GM19035 (cell line): ENCODE measurements around the gene RPL36A.

Source experiments
- ATAC-seq: cut with Tn5 transposase; IDR thresholded peaks from one replicate; pipeline ENCODE4 v1.9.1; 2021; ENCODE audit not compliant: unreplicated experiment

Gene RPL36A

DNA sequence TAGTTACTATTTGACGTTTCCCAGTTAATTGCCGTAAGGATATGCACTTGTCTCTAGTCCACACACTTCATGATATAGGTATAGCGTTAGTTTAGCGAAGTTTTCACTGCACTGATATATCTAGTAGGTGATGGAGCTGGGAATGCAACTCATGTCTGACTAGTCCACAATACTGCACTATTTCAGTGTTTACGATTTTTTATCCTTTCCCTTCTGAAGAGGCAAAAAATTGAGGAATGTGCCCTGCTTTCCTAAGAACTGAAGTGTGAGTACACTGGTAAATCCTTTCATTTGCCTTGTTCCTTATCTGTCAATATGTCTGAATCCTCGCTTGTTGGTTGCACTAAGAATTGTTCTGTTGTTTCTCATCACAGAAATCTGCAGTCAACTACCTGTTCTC, 1.0 kb downstream of the RPL36A start:
- no peak for ATAC-seq

DNA sequence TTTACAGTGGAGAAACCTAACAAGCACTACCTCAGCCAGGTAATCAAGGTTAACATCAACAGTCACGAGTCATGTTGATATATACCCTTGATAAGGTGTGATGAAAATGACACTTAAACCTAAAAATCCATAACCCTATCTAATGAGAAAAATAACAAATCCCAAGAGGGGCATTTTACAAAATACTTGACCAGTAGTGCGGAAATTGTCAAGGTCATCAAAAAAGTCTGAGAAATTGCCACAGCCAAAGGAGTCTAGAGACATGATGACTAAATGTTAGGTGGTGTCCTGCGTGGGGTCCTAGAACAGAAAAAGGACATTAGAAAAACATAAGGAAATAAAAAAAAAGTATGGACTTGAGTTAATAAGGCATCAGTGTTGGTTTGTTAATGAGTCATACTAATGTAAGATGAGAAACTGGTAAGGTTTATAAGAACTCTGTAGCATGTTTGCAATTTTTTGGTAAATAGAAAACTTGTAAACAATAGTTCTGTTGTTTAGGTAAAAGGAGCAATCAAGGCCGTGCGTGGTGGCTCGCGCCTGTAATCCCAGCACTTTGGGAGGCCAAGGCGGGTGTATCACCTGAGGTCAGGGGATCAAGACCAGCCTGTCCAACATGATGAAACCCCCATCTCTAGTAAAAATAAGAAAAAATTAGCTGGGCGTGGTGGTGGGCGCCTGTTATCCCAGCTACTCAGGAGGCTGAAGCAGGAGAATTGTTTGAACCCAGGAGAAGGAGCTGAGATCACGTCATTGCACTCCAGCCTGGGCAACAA, 2.9 kb downstream of the RPL36A start:
- ATAC-seq = no peak

DNA sequence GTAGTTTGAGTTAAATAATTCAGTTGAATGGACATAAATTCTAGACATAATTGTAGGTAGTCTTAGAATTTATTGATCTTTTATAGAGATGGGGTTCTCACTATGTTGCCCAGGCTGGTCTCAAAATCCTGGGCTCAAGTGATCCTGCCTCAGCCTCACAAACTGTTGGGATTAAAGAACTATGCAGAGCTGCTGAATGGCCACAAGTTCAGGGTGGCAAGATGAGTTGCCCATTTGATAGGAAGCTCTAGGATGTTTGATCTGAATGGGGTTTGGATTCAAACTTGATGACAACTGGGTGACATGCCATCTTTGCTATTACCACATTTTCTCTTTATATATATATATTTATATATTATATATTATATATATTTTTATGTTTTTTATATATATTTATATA, 3.6 kb downstream of the RPL36A start:
- no peak for ATAC-seq

DNA sequence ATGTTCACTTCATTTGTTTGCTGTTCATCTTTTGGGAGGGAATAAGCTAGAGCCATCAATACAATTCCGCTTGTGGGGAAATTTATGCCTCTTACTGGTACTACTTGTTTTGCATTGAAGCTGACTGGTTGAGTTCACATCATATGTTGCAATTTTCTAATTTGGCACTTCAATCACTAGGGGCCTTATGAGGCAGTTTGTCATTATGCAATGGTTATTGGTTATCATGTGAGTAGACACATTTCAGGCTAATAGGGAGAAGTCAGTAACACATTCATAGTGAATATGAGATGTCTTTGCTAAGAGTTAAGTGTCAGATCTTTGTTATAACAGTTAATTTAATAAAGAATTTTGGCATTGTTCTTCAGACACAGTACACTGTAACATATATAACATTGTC, 5.0 kb downstream of the RPL36A start:
- no peak for ATAC-seq

DNA sequence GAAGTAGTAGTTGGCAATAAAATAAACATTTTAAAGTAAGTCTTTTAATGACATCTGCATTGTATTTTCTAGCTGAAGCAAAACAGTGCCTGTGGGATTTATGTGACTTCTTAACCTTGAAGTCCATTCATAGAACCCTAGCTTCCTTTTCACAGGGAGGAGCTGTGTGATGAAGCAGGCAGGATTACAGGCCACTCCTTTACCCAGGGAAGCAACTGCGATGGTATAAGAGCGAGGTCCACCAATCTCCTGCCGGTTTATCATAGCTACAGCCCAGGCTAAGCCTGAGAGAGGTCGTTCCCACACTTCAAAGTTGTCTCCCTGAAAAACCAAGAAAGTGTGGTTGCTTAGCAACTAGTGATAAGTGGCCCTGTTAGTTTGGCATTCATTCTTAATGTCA, 7.0 kb downstream of the RPL36A start:
- ATAC-seq = no peak

DNA sequence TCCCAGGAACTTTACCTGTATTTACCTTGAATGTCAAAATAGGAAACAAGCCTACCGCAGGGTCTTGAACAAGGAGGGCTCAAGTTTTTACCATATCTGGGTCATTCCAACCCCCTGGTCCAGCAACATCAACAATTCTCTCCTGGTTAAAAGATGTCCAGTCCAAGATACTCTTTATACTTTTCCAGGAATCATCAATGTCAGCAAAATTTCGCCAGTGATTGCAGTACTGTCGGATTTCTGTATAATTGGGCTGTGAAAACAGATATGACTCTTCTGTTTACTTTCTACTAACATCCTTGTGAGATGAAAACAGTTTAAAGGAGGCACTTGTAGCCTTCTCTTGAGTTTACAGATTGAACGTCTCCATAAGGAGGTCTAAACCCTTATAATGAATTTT, 7.9 kb downstream of the RPL36A start:
- no peak for ATAC-seq

DNA sequence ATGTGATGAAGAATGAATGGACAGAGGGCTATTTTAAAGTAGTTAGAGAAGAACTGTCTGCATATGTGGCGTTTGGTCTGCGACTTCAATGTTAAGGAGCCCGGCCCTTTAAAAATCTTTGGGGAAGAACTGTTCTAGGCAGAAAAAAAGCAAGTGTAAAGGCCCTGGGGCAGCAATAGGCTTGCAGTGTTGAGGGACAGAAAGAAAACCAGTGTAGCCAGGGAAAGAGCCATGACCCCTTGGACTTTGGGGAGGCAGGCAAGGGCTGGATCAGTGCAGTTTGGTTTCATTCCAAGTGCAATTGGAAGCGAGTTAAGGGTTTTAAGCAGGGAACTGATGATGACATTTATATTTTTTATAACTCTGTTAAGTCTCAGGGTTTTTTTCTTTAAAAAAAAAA, 9.0 kb downstream of the RPL36A start:
- ATAC-seq = no peak

DNA sequence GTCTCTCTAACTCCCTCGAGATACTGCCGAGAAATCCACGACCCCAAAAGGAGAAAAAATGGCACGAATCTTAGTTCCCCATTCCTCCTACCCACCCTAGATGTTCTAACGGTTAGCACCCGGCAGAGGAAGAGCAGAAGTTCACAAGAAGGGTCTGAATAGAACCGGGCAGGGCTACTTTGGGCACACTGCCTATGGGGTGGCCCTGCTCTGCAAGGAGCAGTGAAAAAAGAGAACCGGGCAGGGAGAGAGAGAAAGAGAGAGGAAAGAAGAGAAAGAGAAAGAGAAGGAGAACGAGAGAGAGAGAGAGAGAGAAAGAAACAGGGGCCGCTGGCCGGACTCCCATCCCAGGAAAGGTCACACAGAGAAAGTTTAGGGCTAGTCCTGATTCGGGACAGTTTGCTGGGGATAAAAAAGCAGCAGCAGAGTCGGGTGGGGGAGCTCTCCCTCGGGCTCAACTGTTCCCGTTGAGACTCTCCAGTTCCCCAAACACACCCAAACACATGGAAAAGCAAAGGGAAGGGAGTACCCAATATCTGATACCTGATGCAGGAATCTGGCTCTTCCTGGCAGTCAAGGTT, 16.4 kb downstream of the RPL36A start:
- ATAC-seq = no peak

DNA sequence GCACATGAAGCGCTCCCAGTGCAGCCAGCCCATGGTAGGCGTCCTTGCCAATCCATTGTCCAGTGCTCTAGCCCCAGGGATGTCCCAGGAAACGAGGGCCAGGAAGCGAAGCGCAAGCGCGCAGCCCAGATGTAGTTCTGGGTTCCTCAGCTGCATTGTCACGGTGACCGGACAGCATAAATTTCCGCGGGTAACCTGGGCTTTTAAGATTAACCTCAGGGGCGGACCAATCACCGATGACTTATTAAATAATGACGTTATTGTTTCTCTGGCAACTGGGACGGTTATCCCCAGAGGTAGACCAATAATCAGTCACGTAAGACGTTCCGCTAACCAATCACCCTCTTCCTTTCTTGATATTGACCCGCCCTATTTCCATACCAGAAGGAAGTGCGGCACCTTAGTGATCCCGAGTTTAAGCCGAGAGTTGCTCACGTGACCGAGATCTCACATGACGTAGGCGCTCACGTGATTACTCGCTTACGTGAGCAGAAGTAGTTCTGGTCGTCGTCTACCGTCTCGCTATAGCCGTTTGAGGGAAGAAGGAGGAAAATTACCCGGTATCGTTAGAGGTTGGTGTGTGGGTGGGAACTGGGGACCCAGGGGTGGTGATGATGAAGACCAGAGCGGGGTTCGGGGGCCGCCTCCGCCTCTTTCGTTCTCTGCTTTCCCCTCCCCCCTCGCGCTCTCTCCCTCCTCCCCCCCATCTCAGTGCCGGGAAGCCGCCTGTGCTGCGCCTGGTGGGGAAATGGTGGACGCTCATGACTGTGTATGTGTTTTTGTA, 17.1 kb downstream of the RPL36A start, which contains the start of the genes GLA and HNRNPH2:
Gene GLA, minus strand, starts transcription at position 178 of the 784 bp plus-strand sequence. Its CDS starts 22 bp downstream, at position 156.
Gene HNRNPH2, plus strand, starts transcription at position 475 of the 784 bp plus-strand sequence. CDS start 3,767 bp downstream, outside the sequence.
- peak; percentile 88 for ATAC-seq

DNA sequence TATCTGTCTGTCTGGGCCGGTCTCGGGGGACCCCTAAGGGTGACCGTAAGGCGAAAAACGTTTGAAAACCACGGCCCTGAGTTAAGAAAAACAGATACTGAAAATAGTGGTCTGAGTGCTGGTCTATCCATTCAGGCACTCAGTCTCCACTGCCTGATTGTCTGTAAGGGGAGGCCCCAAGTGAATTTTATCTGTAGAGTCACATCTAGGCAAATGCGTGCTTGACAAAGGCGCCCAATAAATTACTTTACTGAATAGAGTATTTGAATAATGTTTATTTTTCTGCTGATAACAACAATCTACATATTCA, 17.7 kb downstream of the RPL36A start:
- ATAC-seq = no peak

DNA sequence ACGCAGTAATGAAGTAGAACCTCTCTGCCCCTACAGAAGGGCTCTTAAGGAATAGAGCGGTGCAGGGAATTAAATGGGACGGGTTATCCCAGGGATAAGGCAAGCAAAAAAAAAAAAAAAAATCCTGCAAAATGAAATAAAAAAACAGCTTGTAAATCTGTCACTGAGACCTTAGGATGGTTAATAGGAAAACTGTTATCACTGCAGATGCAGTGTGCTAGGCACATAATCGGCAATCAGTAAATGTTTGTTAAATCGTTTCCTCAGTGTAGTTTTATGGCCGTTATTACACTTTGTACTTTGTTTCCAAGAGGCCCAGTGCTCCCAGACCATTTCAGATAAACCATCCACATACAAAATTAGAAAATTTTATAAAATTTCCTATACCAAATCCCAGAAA, 18.2 kb downstream of the RPL36A start:
- no peak for ATAC-seq

DNA sequence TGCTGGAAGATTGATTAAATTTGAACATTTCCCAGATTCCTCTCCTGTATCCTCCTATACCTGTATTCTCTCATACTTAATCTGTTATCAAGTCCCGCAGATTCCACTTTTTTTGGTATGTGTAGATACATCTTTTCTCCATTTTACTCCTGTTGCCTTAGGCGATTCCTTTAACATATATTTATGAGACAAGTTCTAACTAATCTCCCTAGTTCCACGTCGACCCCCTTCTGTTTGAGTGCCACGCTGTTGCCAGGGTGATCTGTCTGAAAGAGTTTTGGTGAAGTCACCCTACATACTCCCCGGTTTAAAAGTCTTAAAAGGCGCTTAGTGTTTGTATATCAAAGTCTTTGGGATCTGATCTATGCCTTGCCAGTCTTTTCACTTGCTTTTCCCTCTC, 19.6 kb downstream of the RPL36A start:
- no peak for ATAC-seq

DNA sequence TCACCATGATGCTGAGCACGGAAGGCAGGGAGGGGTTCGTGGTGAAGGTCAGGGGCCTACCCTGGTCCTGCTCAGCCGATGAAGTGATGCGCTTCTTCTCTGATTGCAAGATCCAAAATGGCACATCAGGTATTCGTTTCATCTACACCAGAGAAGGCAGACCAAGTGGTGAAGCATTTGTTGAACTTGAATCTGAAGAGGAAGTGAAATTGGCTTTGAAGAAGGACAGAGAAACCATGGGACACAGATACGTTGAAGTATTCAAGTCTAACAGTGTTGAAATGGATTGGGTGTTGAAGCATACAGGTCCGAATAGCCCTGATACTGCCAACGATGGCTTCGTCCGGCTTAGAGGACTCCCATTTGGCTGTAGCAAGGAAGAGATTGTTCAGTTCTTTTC, 21.2 kb downstream of the RPL36A start:
- no peak for ATAC-seq

DNA sequence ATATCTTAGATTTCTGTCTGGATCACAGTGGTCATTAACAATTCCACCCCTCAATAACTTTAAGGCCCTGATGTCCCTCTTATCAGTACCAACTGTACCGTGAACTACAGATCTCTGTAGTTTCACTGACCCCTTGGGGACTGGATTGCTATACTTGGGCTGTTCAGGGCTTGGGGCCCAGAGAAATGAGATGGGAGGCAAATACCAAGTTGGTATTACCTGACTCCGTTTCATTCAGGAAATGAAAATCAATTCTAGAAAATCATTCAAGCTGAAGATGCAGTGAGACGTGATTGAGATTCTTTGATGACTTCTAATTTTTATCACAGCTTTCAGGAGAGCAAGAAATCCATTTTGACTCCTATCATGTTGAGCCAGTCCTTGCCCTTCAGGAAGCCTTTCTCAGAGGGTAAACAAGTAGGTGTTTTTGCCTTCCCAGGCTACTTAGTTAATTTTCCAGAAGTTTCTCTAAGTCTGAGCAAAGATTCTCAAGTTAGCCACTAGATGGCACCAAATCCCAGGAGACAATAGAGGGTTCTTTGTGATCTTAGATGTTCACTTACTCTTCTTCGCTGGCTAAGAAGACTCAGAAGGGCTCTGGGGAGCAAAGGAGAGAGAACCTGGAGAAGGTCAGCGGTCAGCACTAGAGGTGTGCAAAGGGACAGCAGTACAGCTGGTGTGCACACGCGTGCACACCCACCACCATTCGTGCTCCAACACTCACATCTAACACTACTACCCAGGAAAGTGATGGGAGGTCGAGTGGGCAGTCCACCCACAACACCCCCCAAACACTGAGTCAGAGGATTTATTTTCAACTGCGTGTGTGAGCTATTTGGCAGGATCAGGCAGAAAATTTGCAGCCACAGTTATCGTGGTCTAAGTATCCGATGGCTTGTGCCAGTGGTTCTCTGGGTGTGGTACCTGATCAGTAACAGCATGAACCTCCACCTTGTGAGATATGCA, 24.7 kb downstream of the RPL36A start:
- peak; percentile 62 for ATAC-seq

DNA sequence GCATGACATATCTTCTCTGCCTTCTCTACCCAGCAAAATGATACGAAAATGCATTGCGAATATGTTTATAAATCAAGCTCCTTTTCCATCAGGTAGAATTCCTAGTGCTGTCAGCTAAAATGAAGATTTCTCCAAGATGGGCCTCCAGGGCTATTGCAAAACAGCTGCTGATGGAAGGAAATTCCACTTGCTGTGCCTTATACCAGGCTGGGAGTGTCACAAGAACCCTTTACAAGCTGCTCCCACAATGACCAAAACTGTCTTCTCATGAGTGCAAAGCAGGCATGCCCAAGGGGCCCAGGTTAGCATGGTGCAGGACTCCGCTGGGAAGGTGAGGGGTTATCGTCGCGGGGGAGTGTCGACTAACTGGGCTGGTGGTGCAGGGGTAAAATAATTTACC, 25.9 kb downstream of the RPL36A start:
- no peak for ATAC-seq

DNA sequence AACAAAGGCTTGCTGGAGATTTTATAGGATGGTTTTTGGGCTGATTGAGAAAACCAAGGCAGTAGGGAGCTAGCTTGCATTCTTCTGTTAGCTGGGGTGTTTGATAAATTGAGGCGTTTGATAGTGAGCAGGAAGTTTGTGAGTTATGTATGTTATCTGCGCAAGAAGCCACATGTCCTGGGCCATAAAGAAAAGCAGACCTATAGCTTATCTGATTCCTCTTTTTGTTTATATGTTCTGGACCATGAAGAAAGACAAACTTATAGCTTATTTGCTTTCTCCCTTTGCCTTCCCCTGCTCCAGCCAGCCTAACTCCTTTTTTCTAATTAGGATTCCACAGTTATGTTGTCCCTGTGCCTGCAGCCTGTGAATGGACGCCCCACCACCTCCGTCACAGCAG, 26.4 kb downstream of the RPL36A start:
- no peak for ATAC-seq

DNA sequence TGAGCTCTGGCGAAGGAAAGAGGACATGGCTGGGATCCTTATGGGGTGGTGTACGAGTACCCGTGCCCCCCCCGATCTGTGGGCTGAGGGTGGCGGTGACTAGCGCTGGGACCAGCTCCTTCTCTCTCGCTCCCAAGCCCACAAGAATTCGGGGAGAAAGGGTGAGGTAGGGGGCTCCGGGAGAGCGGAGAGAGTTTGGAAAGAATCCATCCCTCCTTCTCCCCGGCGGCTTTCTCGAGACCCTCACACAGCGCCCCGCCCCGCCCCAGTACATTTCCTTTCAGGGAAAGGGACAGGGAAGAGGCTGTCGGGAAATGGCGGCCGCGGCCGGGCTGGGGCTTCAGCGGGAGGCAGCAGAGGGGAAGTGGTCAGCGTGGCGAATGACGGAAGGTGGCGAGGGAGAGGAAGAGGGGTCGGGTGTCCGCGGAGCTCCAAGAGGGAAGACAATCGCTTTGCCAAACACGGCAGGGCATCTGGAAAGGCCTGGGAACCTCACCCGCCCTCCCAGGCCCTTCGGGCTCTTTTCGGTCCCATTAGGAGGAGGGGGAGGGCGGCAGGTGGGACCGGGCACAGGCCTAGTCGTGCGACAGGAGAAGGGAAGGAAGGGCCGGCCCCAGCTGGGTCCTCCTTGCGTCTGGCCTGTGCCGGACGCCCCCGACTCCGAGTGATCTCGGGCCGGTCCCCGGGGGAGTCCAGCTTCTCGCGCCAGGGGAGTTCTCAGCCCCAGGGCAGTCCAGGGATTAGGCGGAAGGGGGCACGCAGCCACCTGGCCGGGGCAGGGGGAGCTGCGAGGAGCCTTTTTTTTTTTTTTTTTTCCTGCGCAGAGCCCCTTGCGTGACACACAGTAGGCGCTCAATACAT, 27.4 kb downstream of the RPL36A start:
- ATAC-seq = peak; percentile 43

DNA sequence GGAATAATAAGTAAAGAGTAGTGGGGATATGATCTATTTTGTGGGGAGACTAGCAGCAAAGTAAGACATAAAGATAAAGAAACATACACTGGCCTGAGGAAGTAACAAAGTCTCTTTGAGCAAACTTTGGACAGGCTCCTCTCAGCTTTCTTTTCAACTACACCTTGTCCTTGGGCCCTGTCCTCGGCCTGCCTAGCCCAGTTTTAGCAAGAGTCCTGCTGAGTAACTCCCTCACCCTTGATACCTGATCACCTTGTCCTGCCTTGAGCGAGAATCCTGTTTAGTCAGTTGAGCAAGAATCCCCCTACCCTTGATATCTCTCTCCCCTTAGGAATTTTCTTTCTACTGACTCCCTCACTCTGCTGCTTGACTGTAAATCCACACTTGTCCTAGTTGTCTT, 28.7 kb downstream of the RPL36A start:
- ATAC-seq = no peak

DNA sequence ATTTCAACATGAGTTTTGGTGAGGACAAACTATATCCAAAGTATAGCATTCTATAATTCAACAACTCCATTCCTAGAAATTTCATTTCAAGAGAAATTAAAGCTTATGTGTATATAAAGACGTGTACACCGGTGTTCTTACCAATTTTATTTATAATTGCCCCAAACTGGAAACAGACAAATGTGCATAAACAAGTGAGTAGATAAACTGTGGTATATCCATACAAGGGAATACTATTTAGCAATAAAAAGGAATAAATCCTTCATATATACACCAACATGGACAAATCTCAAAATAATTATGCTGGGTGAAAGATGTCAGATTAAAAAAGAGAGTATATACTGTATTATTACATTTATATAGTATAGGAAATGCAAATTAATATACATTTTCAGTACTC, 37.1 kb downstream of the RPL36A start:
- no peak for ATAC-seq

DNA sequence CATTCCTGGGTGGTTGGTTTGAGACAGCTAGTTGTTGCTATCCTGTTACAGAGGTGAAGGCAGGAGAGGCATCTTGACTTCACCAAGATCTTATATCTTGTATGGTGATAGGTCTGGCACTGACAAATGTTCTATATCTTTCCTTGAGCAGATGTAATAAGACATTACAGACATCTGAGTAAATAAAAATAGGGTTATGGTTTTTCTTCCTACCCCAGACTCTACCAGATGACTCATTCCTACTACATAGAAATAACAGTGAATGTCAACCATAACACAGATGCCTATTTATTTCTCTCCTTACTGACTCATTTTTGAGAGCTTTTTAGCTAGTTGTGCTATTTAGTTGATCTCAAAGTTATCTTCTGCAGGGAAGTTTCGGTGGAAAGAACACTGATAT, 39.1 kb downstream of the RPL36A start:
- peak; percentile 36 for ATAC-seq
